ENCODE measurements around the gene SLC6A11.

Gene SLC6A11

DNA sequence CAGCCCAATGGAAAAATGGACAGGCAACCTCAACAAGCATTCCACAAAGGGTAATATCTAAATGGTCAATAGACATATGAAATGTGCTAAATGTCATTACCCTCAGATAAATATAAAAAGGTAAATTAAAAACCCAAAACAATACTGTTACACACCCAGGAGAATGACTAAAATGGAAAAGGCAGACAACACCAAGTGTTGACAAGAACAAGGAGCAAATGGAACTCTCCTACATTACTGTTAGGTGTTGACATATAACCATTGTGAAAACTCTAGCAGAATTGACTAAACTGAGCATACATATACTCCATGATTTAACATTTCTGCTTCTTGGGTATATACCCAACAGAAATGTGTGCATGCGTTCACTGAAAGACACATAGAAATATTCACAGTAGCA, 25.3 kb upstream of the SLC6A11 start:
- DNase-seq (ENCODE audit: low read depth) = no peak

DNA sequence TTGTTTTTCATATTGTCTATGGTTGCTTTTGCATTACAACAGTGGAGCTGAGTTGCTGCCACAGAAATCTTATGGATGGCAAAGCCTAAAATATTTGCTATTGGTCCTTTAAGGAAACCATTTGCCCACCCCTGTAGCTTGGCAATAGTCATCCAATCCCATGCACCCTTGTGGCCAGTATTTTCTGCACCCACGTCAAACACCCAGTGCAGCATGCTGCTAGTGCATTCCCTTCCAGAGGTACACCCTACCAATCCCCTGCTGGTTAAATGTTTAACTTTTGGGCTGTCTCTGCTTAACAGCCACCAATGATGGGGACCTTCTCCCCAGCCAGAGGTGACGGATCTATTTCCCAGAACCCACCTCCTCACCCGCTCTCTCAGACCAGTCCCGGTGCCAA, 23.8 kb upstream of the SLC6A11 start:
- DNase-seq (ENCODE audit: low read depth) = no peak

DNA sequence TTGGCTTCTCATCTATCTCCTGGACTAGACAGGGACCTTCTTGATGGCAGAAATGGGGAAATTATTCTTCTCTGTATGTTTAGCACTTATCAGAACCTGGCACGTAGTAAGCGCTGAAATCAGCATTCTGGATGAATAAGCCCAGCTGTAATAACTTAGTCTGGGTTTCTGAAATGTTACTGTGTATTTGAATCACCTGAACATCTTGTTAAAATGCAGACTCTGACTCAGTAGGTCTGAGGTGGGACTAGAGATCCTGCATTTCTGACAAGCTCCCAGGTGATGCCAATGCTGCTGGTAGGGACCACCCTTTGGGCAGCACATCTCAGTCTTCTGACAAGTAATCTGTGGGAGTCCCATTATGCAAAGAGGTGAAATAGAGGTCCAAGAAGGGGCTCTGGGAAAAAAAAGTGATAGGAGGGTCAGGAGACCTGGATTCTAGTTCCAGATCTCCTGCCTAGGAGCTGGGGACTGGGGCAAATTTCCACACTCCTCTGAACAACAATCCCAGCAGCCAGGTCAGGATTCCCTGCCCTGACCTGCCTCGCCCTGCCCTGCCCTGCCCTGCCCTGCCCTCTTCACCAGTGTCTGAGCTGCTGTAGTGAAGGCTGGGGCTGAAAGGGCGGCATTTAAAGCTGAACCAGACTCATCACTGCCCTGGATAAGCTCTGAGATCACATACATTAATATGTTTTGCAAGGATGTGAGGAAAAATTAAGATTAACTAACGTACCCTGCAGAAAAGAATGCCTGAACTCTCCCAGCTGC, 17.2 kb upstream of the SLC6A11 start:
- no peak for DNase-seq (ENCODE audit: low read depth)

DNA sequence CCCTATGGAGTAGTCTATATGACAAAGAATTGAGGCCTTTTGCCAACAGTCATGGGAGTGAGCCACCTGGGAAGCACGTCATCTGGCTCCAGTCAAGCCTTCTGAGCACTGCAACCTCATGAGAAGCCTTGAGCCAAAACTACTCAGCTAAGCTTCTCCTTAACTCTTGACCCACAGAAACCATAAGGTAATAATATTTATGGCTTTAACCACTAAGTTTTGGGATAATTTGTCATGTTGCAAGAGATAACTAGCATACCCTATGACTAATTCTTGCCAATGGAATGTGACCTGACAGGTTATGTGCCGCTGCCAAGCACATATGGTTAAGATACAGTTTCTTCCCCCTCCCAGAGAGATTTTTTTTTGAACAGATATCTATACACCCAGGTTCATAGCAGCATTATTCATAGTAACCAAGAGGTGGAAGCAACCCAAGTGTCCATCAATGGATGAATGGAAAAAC, 11.8 kb upstream of the SLC6A11 start:
- no peak for DNase-seq (ENCODE audit: low read depth)

DNA sequence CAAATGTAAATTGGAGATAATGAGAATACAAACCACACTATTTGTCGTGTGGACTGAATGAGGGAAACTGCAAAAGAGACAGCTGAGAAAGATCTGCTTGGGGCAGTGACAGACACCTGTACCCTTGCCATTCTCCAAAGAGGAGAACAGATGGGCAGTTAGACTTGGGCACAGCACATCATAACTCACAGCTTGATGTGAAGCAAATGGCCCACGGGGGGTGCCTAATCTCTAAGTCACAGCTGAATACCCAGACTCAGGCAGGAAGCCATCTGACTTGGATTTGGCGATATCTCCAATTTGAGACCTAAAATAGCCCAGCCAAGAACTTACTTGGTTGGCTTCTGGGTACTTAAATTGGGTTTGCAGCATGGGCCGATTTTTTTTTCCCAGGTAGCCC, 10.0 kb upstream of the SLC6A11 start:
- no peak for DNase-seq (ENCODE audit: low read depth)

DNA sequence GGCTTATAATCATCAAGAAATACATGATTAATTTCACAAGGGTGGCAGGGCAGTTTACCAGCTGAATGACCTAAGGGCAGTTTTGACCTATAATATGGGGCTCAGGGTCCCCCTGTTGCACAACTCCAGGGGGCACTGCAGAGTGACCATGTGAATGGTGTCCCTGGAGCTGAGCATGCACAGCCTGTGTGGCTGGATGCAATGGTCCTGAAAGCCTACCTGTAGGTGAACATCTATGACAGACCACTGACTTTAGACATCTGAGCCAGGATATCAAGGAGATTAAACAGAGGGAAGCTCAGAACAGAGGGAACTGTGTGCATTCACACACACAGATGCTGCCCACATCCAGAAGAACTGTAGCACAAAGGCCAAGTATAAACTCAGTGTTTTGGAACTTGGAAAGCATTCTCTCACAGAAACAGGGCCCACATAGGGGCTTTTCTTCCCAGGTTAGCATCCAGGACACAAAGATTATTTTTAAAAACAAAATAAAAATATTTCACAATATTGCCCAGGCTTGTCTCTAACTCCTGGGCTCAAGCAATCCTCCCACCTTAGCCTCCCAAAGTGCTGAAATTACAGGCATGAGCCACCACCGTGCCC, 7.8 kb upstream of the SLC6A11 start:
- DNase-seq (ENCODE audit: low read depth) = no peak

DNA sequence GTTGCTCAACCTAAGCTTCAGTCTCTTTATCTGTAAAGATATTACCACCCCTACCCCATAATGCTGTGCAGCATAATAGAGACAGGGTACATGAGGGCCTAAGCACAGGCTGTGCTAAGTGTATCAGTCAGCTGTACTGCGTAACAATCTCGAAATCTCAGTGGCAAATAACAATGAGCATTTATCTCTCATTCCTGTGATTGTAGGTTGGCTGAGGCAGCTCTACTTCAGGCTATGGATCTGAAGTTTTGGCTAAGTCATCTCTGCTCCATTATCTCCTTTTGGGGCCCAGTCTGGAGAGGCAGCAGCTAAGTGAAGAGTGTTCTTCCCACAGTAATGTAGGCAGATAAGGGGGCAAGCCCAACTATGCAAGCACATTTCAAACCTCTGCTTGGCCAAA, 7.1 kb upstream of the SLC6A11 start:
- no peak for DNase-seq (ENCODE audit: low read depth)

DNA sequence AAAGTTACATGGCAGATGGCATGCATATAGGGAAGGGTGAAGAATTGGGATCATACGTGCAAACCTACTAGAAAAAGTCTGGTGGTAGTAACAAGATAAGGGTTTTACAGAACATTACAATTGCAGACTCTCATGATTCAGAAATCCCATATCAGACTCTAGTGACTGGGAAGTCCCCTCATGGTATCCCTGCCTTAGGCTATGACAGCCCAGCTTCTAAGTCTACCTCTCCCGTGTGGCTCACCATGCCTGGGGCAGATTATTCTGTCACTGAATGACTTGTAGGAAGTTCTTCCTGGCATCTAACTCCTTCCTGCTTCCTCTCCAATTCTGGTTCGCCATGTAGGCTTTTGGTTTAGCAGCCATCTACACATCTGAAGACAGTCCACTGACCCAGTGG, 5.7 kb upstream of the SLC6A11 start:
- DNase-seq (ENCODE audit: low read depth) = no peak

DNA sequence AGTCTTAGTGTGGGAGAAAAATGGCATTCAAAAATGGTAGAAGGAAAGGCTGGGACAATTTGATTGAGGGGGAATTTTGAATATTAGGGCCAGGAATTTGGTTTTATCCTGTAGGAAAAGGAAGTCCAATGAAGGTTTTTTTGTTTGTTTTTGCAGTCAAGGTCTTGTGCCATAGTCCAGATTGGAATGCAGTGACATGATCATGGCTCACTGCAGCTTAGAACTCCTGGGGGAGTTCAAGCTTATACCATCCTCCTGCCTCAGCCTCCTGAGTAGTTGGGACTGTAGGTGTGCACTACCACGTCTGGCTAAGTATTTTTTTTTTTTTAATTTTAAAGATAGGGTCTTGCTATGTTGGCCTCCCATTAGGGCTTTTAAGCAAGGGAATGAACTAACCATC, 2.6 kb upstream of the SLC6A11 start:
- no peak for DNase-seq (ENCODE audit: low read depth)

DNA sequence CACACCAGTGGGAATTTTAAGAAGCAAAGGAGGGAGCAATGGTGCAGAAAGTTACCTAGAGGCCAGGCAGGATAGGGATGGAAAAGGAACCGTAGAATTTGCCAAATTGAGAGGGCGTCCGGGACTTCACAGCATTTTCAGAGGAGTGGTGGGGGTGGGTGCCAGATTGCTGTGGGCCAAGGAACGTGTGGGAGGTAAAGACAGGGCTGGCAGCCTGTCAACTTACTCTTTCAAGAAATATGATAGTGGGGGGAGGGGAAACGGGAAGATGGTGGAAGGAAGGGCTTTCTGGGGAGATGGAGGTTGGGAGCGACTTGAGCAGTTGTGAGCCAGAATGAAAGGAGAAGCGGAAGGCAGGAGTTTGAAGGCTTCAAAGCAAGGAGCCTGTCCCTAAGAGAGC, 1.4 kb upstream of the SLC6A11 start:
- DNase-seq (ENCODE audit: low read depth) = no peak

DNA sequence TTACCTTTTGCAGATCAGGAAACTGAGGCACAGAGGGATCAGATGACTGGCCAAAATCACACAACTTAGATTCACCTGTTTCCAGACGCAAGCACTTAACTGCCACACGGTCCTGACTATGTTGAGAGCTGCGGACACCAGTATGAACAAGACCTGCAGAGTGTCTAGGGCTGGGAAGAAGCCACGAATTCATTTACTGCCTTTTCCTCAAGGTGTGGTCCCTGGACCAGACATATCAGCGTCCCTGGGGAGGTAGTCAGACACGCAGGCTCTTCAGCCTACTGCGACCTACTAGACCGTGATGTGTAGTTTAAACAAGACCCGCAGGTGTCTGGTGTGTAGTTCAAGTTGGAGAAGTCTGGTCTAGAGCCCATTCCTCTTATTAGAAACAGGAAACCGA, 541 bp upstream of the SLC6A11 start:
- DNase-seq (ENCODE audit: low read depth) = no peak

DNA sequence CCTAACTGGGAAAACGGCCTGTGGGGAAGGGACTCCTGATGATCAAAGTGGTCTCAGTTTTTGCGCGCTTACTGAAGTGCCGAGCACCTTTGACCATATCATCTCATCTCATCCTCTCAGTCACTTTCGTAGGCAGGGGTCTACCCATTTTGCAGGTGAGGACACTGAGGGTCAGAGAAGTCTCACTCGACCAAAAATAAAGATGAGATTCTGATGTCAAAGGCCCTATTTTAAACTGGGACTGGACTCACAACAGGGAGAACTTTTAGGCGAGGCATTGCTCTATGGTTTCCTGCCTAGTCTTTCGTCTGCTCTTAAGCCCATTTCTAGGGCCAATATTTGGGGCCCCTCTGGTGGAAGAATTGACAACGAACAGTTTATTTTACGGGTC, 830 bp downstream of the SLC6A11 start:
- no peak for DNase-seq (ENCODE audit: low read depth)

DNA sequence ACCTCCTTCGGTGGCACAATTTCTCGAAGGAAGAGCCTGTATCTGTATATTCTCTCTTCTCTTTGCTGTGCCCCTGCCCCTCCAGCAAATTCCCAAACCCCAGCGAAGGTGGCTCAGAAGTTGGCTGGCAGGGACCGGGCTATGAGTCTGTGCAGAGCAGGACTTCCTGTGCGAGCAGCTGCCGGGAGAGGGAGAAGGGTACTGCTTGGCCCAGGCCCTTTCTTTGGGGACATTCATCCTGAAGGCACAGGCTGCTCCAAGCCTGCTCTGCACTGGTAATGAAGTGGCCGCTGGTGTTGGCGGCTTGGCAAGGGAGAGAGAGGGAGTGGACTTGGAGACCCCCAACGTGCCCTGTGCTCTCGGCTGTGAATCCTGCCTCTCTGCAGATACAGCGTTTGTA, 1.5 kb downstream of the SLC6A11 start:
- no peak for DNase-seq (ENCODE audit: low read depth)

DNA sequence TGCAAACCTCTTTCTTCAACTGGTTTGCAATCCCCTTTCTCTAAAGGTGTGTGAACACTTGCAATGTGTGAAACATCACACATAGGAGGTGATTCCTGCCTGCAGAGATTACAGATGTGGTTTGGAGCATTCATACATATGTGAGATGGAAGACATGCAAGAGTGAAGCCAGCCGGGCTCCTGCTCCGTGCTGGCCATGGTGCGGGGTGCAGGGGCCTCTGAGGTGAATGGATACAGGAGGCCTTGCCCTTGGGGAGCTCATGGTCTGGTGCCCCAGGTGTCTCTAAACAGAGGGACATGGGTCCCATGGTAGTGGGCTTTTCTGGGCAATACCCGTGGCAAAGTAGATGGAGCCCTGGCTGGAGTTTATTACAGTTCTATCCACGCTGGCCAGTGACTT, 6.0 kb downstream of the SLC6A11 start:
- DNase-seq (ENCODE audit: low read depth) = no peak

DNA sequence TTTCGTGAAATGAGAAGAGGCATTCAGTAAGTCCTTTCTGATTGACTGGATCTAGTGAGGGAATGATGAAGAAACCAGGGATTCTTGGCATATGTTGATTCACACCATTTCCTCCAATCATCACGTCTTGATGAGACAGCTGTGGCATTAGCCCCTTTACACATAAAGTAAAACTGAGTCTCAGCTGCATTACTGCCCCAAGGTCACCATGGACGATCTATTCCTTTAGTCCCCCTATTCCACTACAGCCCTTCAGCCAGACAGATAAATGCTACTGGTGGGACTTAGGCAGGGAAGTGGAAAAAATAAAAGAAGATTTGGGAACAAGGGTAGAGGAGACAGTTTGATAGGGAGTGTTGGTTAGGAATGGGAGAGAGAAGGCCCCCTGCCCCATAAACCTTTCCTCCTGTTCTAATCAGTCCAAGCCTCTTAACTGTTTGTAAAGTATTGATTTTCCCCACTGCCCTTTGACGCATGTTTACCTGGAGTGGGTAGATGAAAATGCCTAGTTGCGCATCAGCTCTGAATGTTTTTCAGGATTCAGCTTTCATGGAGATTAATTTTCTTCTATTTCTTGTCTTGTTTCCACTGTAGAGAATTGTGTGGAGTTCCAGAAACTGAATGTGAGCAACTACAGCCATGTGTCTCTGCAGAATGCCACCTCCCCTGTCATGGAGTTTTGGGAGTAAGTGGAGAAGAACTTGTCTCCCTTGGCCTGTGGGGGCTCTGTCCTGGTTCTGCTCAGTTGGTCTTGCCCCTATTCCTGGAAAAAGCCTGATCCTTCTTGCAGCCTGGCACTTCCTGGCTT, 6.9 kb downstream of the SLC6A11 start:
- no peak for DNase-seq (ENCODE audit: low read depth)

DNA sequence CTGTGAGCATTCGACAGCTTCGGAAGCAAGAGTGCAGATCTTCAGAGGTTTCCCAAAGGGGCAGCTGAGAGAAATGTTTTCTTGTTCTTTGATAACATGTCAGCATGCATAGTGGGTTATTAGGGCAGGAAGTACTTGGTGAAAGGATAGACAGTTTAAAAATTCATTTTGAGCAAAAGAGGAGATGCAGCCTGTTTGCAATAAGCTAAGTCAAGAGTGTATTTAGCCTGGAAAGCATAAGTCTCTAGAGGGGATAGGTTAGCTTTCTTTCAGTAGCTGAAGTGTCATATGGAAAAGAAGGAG, 7.4 kb downstream of the SLC6A11 start:
- DNase-seq (ENCODE audit: low read depth) = no peak

DNA sequence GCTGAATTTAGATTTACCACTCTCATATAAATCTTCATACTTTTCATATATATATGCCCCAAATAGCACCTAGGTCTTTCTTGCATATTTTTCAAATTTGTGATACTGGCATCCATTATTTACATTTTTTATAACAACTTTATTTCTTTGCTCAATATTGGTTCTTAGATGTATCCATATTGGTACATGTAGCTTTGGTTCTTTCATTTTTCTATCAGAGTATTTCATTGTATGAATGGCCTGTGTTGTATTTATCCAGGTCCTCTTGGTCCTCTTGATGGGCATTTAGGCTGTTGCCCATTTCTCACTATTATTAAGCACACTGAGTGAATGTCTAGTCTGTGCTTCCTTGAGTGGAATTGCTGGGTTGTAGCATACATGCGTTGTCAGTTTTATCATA, 8.4 kb downstream of the SLC6A11 start:
- DNase-seq (ENCODE audit: low read depth) = no peak

DNA sequence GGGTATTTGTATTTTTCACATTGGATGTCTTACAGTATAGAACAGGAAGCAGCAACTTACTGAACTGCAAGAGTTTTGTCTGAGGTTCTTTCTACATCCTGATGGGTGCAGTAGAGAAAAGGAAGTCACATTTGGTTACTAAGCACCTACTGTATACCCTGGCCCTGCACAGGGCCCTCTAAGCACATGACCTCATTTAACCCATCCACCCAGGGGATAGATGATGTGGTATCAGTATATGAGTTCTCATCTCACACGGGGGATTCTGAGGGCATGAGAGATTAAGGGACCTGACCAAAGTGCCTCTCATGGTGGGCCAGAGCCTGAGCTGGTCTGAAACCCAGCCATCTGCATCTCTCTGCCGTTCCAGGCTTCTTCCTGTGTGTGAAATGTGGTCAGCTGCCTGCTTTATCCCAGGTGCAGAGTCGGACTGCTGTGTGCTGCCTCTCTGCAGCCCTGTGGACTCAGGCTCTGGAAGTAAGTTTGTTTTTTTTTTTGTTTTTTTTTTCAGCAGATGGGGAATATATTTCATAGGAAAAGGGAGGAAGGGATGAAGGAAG, 17.9 kb downstream of the SLC6A11 start:
- no peak for DNase-seq (ENCODE audit: low read depth)

DNA sequence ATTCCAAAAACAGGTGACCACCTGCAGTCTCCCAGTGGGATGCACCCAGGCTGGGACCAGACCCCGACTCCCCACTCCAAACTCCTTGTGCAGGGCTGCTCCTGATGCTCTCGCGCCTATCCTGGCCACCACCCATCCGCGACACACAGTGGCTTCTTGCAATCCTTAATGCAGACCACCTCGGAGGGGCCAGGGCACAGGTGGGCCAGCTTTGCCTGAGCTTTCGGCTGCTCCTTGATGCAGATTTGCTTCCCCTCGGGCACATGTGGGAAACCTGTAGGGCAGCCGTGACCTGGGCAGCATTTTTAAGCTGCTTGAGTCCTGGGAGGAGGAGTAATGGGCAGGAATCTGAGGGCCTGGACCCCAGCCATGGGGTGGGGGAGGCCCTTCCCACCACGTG, 18.9 kb downstream of the SLC6A11 start:
- no peak for DNase-seq (ENCODE audit: low read depth)

DNA sequence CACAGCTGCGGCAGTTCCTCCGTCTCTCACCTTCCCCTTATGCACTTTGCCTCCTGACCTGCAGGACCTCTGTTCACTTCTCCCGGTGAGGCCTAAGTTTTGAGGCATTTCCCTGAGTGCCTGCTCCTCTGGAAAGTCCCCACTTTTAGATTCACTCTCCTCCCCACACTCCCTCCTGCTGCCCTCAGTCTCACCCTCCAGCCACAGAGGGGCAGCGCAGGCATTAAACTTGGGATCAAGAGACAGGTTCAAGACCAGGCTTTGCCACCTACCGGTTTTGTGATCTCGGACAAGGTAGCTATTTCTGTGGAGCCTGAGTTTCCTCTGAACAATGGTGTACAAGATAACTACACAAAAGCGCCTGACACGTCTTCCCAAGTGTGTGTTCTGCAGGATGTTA, 19.4 kb downstream of the SLC6A11 start:
- DNase-seq (ENCODE audit: low read depth) = no peak

DNA sequence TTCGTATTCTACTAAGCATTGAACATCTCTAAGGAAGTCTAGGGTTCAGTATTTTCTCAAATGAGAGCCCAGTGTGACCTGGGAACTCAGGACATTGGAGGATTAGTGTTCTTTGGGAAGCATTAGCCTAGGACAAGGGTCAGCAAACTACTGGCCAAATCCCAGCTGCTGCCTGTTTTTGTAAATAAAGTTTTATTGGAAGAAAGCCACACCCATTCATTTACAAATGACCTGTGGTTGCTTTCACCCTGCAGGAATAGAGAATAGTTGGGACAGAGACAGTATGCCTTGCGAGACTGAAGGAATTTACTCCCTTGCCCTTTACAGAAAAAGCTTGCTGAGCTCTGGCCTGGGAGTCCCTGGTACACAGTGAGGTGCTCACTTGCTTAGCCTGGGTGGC, 20.6 kb downstream of the SLC6A11 start:
- no peak for DNase-seq (ENCODE audit: low read depth)

DNA sequence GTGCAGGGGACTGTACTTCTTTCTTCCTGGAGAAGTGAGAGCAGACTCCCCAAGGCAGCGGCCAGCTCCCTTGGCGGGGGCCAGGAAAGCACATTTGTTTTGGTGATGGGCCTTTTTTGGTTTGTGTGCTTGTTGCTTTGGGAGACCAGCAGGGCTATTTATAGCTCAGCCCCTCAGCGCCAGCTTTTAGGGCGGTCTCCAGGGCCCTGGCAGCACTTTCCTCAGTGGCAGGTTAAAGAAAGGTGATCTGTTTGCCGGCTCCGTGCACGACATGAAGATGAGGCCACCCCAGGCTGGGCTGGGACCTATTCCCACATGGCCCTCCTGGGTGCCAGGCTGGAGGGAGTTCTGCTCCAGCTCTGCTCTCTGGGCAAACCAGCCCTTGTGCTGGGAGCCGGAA, 21.8 kb downstream of the SLC6A11 start:
- no peak for DNase-seq (ENCODE audit: low read depth)

DNA sequence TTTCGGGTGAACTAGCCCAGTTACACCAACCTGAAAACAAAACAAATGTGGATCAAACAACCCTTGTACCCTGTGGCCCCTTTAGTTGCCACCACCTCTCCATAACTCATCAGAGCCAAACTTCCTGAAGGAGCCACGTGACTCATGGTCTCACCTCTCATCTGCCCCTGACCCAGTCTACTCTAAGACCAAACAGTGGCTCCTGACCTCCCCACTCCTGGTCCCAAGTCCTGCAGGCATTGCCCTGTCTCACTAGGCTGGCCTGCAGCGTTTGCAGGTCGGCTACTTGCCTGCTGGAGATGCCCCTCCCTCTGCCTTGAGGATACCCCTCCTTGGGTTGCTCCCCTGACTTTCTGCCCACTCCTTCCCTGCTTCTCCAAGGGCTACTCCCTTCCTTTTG, 23.1 kb downstream of the SLC6A11 start:
- DNase-seq (ENCODE audit: low read depth) = no peak
